Measurements from ENCODE around the gene CRTC1. TPM values are rescaled to one million over a fixed set of nuclear protein-coding genes. Genes with fewer than 3 reads are reported as not detected.

Gene CRTC1
- total RNA-seq, 1 experiment from 2014 or later, result 19.0 TPM

GRCh38 chr19:18644196-18645034, 39.1 kb upstream of the CRTC1 start:
- no peak overlapping the region for H4K5ac ChIP-seq (ENCODE audit: insufficient read length, low read depth, low read length)
- DNase-seq, result no peak
- H3K27me3 Mint-ChIP-seq (ENCODE audit: low read depth), result no peaks in the 10 kb centered on the region; the same call in 1 of the 2 replicates
- no peaks in the 10 kb centered on the region for H3K9me3 ChIP-seq (ENCODE audit: control insufficient read depth, low read depth, low read length)
- no peak overlapping the region for H2AFZ ChIP-seq (ENCODE audit: low read length)
- no peak overlapping the region for H2BK20ac ChIP-seq (ENCODE audit: low read depth, low read length, poor library complexity, severe bottlenecking)
- H3K56ac ChIP-seq (ENCODE audit: insufficient read length, low read depth, low read length), result no peak overlapping the region
- H3K27me3 ChIP-seq (ENCODE audit: insufficient read depth, low read length), result no peaks in the 10 kb centered on the region
- H3K4me1 Mint-ChIP-seq, result peaks cover 20 to 32% of the 10 kb centered on the region in 2 experiments
- no peak overlapping the region for H3K4me3 Mint-ChIP-seq
- peaks cover 0 to 3% (median 2%) of the 10 kb centered on the region in 3 experiments; a peak in 1 of 7 replicates for H3K36me3 Mint-ChIP-seq (ENCODE audit: insufficient read depth in 1 of 3, low read depth in 3 of 3)
- no peak overlapping the region for H2BK5ac ChIP-seq (ENCODE audit: insufficient read length, low read length)
- H3K9ac ChIP-seq (ENCODE audit: extremely low read depth, insufficient read length, low read length), result no peak overlapping the region
- H2AK5ac ChIP-seq (ENCODE audit: insufficient read length, low read length), result no peak overlapping the region
- no peak overlapping the region for H3K18ac ChIP-seq (ENCODE audit: insufficient read length, low read depth, low read length)
- H3K4ac ChIP-seq (ENCODE audit: low read depth, low read length), result no peak overlapping the region
- H3K23me2 ChIP-seq (ENCODE audit: insufficient read length, low read depth, low read length, poor library complexity, severe bottlenecking), result no peaks in the 10 kb centered on the region
- H3K79me2 ChIP-seq (ENCODE audit: insufficient read depth, low read length), result no peaks in the 10 kb centered on the region; the same call in 1 of the 2 replicates
- WGBS (ENCODE audit: extremely low coverage, insufficient read length, low lambda C conversion rate), result no CpG with 5 or more reads among the region's 15 CpGs
- no peak overlapping the region for H3K23ac ChIP-seq (ENCODE audit: insufficient read length, low read depth, low read length)
- no peak overlapping the region for H4K91ac ChIP-seq (ENCODE audit: insufficient read length, low read depth, low read length)
- no peak overlapping the region for H2BK12ac ChIP-seq (ENCODE audit: insufficient read length, low read depth, low read length)
- H3K4me1 ChIP-seq (ENCODE audit: insufficient read depth, low read length), result no peaks in the 10 kb centered on the region
- no peak overlapping the region for H2BK15ac ChIP-seq (ENCODE audit: low read depth, low read length)
- TF ChIP-seq CTCF (conservative IDR thresholded peaks at IDR 0.05), result no peak
- H3K14ac ChIP-seq (ENCODE audit: insufficient read depth, low read length), result no peak overlapping the region
- no peaks in the 10 kb centered on the region for H3K79me1 ChIP-seq (ENCODE audit: insufficient read depth, low read depth, low read length, poor library complexity, severe bottlenecking)
- H3K27ac Mint-ChIP-seq, result no peak overlapping the region
- H4K8ac ChIP-seq (replicated peaks; ENCODE audit: insufficient read length, low read depth, low read length), result no peak overlapping the region
- H3K9me3 Mint-ChIP-seq, result no peaks in the 10 kb centered on the region
- H3K27ac ChIP-seq (ENCODE audit: insufficient read length, low read depth, low read length), result no peak overlapping the region
- H2BK120ac ChIP-seq (ENCODE audit: low read depth, low read length, poor library complexity, severe bottlenecking), result no peak overlapping the region
- no peaks in the 10 kb centered on the region for H4K20me1 ChIP-seq (ENCODE audit: control insufficient read depth, insufficient read depth, insufficient read length)
- H3T11ph ChIP-seq (ENCODE audit: low read length), result no peak overlapping the region
- H3K4me2 ChIP-seq (ENCODE audit: insufficient read depth, insufficient read length, low read length), result no peak overlapping the region

Data from H9 (cell line).